Neuronal stem cell (in vitro differentiated cells): Measurements from ENCODE around the gene COL19A1.

Source experiments
- DNase-seq: peaks from one replicate; pipeline ENCODE4 v3.0.0-alpha.2; 2013; ENCODE audit warnings: low spot score
- H2AFZ ChIP-seq: one replicate; pipeline ENCODE4 v1.6.1; 2013; ENCODE audit warnings: mild to moderate bottlenecking, low read length, inconsistent platforms
- H2AK5ac ChIP-seq: 2 replicates; pipeline ENCODE4 v1.6.1; 2013; ENCODE audit warnings: low read depth, mild to moderate bottlenecking, inconsistent platforms, low read length, moderate library complexity, mixed read lengths
- H2BK120ac ChIP-seq: 2 replicates; pipeline ENCODE4 v1.6.1; 2013; ENCODE audit warnings: low read depth, mild to moderate bottlenecking, inconsistent platforms, low read length, moderate library complexity, mixed read lengths
- H2BK12ac ChIP-seq: one replicate; pipeline ENCODE4 v1.6.1; 2013; ENCODE audit warnings: low read length, inconsistent platforms
- H2BK15ac ChIP-seq: 2 replicates; pipeline ENCODE4 v1.6.1; 2013; ENCODE audit warnings: mild to moderate bottlenecking, low read length, inconsistent platforms, mixed read lengths
- H2BK5ac ChIP-seq: one replicate; pipeline ENCODE4 v1.6.1; 2013; ENCODE audit warnings: inconsistent platforms, mild to moderate bottlenecking, low read length, moderate library complexity
- H3K14ac ChIP-seq: one replicate; pipeline ENCODE4 v1.6.1; 2013; ENCODE audit warnings: low read length, inconsistent platforms
- H3K18ac ChIP-seq: 2 replicates; pipeline ENCODE4 v1.6.1; 2013; ENCODE audit warnings: low read length, inconsistent platforms
- H3K23ac ChIP-seq: 2 replicates; pipeline ENCODE4 v1.6.1; 2013; ENCODE audit warnings: low read depth, mild to moderate bottlenecking, mixed read lengths, low read length, inconsistent platforms; ENCODE audit not compliant: poor library complexity
- H3K27ac ChIP-seq: replicated peaks from 3 replicates; pipeline ENCODE4 v1.5.1; 2013; ENCODE audit warnings: low read length, inconsistent platforms
- H3K27me3 ChIP-seq, 3 experiments: 2 replicates each; pipeline ENCODE4 v1.6.1; 2013; ENCODE audit warnings: low read length in 3 of 3, mild to moderate bottlenecking in 2 of 3, inconsistent platforms in 1 of 3, low read depth in 1 of 3, mixed read lengths in 1 of 3, moderate library complexity in 1 of 3; ENCODE audit not compliant: control insufficient read depth in 3 of 3, insufficient read depth in 3 of 3
- H3K36me3 ChIP-seq, 2 donors: replicated peaks in 1 of 2; 2 replicates each; pipeline ENCODE4 v1.6.1; 2013; ENCODE audit warnings: low read length in 2 of 2; ENCODE audit not compliant: control insufficient read depth in 2 of 2, insufficient read depth in 2 of 2
- H3K4ac ChIP-seq: 2 replicates; pipeline ENCODE4 v1.6.1; 2013; ENCODE audit warnings: inconsistent platforms, mild to moderate bottlenecking, low read length, moderate library complexity
- H3K4me1 ChIP-seq, 2 donors: 1 replicate in 1 of 2; 2 replicates in 1 of 2; pipeline ENCODE4 v1.6.1; 2013; ENCODE audit warnings: low read length in 2 of 2, low read depth in 1 of 2; ENCODE audit not compliant: control insufficient read depth in 2 of 2, insufficient read depth in 1 of 2
- H3K4me2 ChIP-seq: one replicate; pipeline ENCODE4 v1.6.1; 2013; ENCODE audit warnings: mild to moderate bottlenecking, low read length, inconsistent platforms; ENCODE audit not compliant: insufficient read depth, poor library complexity, severe bottlenecking
- H3K4me3 ChIP-seq, 2 donors: 2 replicates each; pipeline ENCODE4 v1.5.1; 2013; ENCODE audit warnings: low read length in 2 of 2, mild to moderate bottlenecking in 2 of 2, inconsistent platforms in 1 of 2, moderate library complexity in 1 of 2
- H3K79me1 ChIP-seq: one replicate; pipeline ENCODE4 v1.6.1; 2013; ENCODE audit warnings: low read depth, mild to moderate bottlenecking, inconsistent platforms, low read length, moderate library complexity
- H3K9ac ChIP-seq: one replicate; pipeline ENCODE4 v1.6.1; 2013; ENCODE audit warnings: mild to moderate bottlenecking, low read depth, low read length, inconsistent platforms; ENCODE audit not compliant: poor library complexity
- H3K9me3 ChIP-seq, 2 donors: replicated peaks in 1 of 2; 2 replicates each; pipeline versions ENCODE3 to v1.6.1; 2013; ENCODE audit warnings: low read length in 2 of 2, mild to moderate bottlenecking in 2 of 2, inconsistent platforms in 1 of 2, low read depth in 1 of 2, mixed read lengths in 1 of 2, moderate library complexity in 1 of 2; ENCODE audit not compliant: control insufficient read depth in 2 of 2, insufficient read depth in 1 of 2
- H4K8ac ChIP-seq: one replicate; pipeline ENCODE4 v1.6.1; 2013; ENCODE audit warnings: low read depth, mild to moderate bottlenecking, inconsistent platforms, low read length, moderate library complexity
- H4K91ac ChIP-seq: one replicate; pipeline ENCODE4 v1.6.1; 2013; ENCODE audit warnings: low read length, low read depth, mild to moderate bottlenecking, inconsistent platforms; ENCODE audit not compliant: poor library complexity
- WGBS, 2 donors: extraction: QIAGEN DNeasy Blood & Tissue Kit; methylation state at CpG; one replicate each; pipeline ENCODE4 v1.1.7; 2013; ENCODE audit warnings: missing lambda C conversion rate in 2 of 2, mixed read lengths in 1 of 2; ENCODE audit not compliant: insufficient read length in 2 of 2, insufficient replicate concordance in 1 of 2; ENCODE audit errors: extremely low coverage in 2 of 2; 5-methylcytosine and 5-hydroxymethylcytosine counted together

Gene COL19A1

DNA sequence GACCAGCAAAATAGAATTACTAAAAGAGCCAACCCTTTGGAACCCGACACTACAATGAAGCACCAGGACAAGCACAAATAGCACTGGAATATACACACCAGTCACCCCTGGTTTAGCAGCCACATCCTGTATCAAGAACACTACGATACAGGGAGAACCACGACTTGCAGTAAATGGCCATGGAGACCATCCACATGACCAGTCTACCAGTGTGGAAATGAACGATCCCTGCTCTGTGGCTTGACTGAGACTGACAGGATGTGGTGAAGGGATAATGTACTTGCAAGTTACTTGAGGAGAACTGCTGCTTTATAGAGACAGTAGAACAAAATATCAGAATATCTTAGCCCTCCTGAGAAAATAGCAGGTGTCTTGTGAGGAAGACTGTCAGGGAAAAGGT lies 266.9 kb downstream of the COL19A1 start:
- H3K27ac ChIP-seq, result no peak overlapping the region
- no peak overlapping the region for H4K8ac ChIP-seq
- H3K4me2 ChIP-seq, result no peak overlapping the region
- H2BK15ac ChIP-seq, result no peak overlapping the region
- no peak overlapping the region for H2BK12ac ChIP-seq
- H3K27me3 ChIP-seq, result no peaks in the 10 kb centered on the region
- no peaks in the 10 kb centered on the region for H3K79me1 ChIP-seq
- no peaks in the 10 kb centered on the region for H3K4me1 ChIP-seq
- H3K9me3 ChIP-seq, result no peaks in the 10 kb centered on the region
- H3K18ac ChIP-seq, result no peak overlapping the region
- H2BK120ac ChIP-seq, result no peak overlapping the region
- H2AFZ ChIP-seq, result no peak overlapping the region
- no peak overlapping the region for H3K4me3 ChIP-seq
- DNase-seq, result no peak
- H3K9ac ChIP-seq, result no peak overlapping the region
- H3K14ac ChIP-seq, result no peak overlapping the region
- H2AK5ac ChIP-seq, result no peak overlapping the region
- no CpG with 5 or more reads among the region's 4 CpGs for WGBS, 2 donors
- H3K4ac ChIP-seq, result no peak overlapping the region
- H2BK5ac ChIP-seq, result no peak overlapping the region
- no peaks in the 10 kb centered on the region for H3K36me3 ChIP-seq
- no peak overlapping the region for H3K23ac ChIP-seq
- H4K91ac ChIP-seq, result no peak overlapping the region

DNA sequence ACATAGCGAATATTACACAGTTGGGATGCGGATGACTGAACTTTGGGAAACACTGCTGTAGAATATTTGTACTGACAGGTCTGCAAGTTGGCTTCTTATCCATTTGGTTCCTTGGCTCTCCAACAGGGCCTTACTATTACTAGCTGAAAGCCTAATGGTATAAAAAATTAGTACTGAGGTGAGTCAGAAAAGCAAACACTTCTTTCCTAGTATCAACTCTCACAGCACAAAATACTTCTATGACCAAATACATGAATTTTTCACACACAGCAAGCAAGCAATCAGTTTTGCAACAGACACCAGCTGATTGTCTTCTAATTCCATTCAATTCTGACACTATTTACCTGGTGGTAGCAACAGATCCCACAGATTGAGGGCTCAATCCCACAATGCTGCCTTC lies 268.2 kb downstream of the COL19A1 start:
- Histone ChIP-seq H3K36me3 (no peaks in the 10 kb centered on the region), H3K9me3 (no peaks in the 10 kb centered on the region), H3K4ac (no peak overlapping the region), H3K23ac (no peak overlapping the region), H2AK5ac (no peak overlapping the region), H3K18ac (no peak overlapping the region), H3K9ac (no peak overlapping the region), H2BK5ac (no peak overlapping the region), H3K4me3 (no peak overlapping the region), H3K4me1 (no peaks in the 10 kb centered on the region), H2BK15ac (no peak overlapping the region), H4K91ac (no peak overlapping the region), H3K27ac (no peak overlapping the region), H3K79me1 (no peaks in the 10 kb centered on the region), H3K4me2 (no peak overlapping the region), H3K27me3 (no peaks in the 10 kb centered on the region), H2BK120ac (no peak overlapping the region), H3K14ac (no peak overlapping the region), H2BK12ac (no peak overlapping the region), H2AFZ (no peak overlapping the region), H4K8ac (no peak overlapping the region)
- no CpG with 5 or more reads among the region's 2 CpGs for WGBS, 2 donors
- DNase-seq, result no peak

DNA sequence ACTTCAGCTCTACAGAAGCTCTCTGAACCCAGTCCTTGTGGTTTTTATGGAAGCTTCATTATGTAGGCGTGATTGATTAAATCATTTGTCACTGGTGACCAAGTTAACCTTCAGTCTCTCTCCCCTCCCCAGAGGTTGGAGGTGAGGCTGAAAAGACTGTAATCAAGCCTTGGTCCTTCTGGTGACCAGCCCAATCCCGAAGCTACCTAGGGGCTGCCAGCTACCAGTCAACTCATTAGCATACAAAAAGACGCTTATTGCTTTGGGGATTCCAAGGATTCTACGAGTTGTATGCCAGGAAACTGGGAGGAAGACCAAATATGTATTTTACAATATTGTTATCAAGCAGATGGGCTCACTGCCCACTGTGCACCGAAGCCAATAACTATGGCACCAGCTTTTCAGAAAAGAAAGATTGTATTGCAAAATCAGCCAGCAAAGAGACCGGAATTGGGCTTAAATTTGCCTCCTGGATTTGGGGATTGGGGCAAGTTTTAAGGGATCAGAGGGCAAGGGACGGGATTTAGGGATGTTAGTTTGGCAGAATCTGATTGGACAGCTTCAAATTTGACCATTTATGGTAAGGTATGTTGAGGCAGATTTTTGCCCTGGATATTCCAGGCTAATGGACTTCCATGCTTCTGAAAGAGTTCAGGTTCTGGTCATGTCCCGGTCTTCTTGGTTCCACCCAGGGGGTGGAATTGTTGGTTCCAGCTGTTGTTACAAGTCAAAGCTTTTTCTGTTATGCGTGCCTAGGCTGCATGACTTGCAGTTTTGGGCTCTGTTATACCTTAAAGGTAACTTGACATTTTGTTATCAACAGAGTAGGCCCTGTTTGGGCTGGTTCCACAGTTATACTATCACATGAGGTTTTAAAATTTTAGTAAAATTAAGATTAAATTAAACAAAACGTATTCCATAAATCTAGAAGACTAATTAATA lies 269.1 kb downstream of the COL19A1 start:
- no peak overlapping the region for H3K4me3 ChIP-seq
- H2BK12ac ChIP-seq, result no peak overlapping the region
- H3K14ac ChIP-seq, result no peak overlapping the region
- no peak overlapping the region for H2BK120ac ChIP-seq
- no peak overlapping the region for H3K4ac ChIP-seq
- no peak overlapping the region for H4K8ac ChIP-seq
- no peak overlapping the region for H2AK5ac ChIP-seq
- no peaks in the 10 kb centered on the region for H3K9me3 ChIP-seq
- H3K18ac ChIP-seq, result no peak overlapping the region
- no peak for DNase-seq
- H3K4me2 ChIP-seq, result no peak overlapping the region
- WGBS, 2 donors, result no CpG with 5 or more reads among the region's 10 CpGs
- no peaks in the 10 kb centered on the region for H3K79me1 ChIP-seq
- H3K4me1 ChIP-seq, result no peaks in the 10 kb centered on the region
- H2BK5ac ChIP-seq, result no peak overlapping the region
- H3K27me3 ChIP-seq, result no peaks in the 10 kb centered on the region
- no peaks in the 10 kb centered on the region for H3K36me3 ChIP-seq
- H2BK15ac ChIP-seq, result no peak overlapping the region
- no peak overlapping the region for H2AFZ ChIP-seq
- no peak overlapping the region for H3K23ac ChIP-seq
- no peak overlapping the region for H3K9ac ChIP-seq
- H3K27ac ChIP-seq, result no peak overlapping the region
- H4K91ac ChIP-seq, result no peak overlapping the region

DNA sequence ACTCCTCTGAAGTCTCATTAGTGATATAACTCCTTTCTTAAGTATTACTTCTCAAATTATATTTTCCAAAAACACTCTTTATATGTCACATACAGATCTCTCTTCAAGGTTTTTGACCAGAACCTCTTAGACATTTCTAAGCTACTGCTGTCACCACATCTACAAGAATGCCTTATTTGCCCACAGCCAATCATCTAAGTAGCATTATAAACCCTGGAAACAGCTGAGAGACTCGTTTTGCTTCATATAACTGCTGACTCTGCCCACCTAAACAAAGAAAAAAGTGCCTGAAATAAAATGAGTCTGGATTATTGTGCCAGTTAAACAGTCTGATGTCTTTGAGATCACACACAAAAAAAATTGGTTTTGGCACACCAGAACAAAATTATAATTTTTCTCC lies 270.6 kb downstream of the COL19A1 start:
- H3K23ac ChIP-seq, result no peak overlapping the region
- H2BK12ac ChIP-seq, result no peak overlapping the region
- no peaks in the 10 kb centered on the region for H3K27me3 ChIP-seq
- H3K36me3 ChIP-seq, result no peaks in the 10 kb centered on the region
- no peak overlapping the region for H3K18ac ChIP-seq
- no peaks in the 10 kb centered on the region for H3K79me1 ChIP-seq
- no peaks in the 10 kb centered on the region for H3K9me3 ChIP-seq
- no peak overlapping the region for H2BK120ac ChIP-seq
- no peak overlapping the region for H3K14ac ChIP-seq
- no peak overlapping the region for H3K4me2 ChIP-seq
- peaks cover 0 to 7% of the 10 kb centered on the region in 2 donors for H3K4me1 ChIP-seq
- H2BK15ac ChIP-seq, result no peak overlapping the region
- no peak overlapping the region for H3K9ac ChIP-seq
- no CpG with 5 or more reads among the region's 1 CpG for WGBS, 2 donors
- no peak for DNase-seq
- H3K4me3 ChIP-seq, result no peak overlapping the region
- no peak overlapping the region for H2BK5ac ChIP-seq
- H3K4ac ChIP-seq, result no peak overlapping the region
- no peak overlapping the region for H2AK5ac ChIP-seq
- H3K27ac ChIP-seq, result no peak overlapping the region
- no peak overlapping the region for H4K91ac ChIP-seq
- no peak overlapping the region for H4K8ac ChIP-seq
- H2AFZ ChIP-seq, result no peak overlapping the region
